NCI-H2029 treated with DMSO at 0.1 percent for 48 hours (cell line): ENCODE measurements around the gene CIPC.
A peak's percentile ranks its signal among the peaks of the same experiment; 100 is the strongest.

Experiments used
- DNase-seq: peaks from one replicate; lab custom pipeline; 2025; lab: John Stamatoyannopoulos, UW

The CIPC gene, protein sequence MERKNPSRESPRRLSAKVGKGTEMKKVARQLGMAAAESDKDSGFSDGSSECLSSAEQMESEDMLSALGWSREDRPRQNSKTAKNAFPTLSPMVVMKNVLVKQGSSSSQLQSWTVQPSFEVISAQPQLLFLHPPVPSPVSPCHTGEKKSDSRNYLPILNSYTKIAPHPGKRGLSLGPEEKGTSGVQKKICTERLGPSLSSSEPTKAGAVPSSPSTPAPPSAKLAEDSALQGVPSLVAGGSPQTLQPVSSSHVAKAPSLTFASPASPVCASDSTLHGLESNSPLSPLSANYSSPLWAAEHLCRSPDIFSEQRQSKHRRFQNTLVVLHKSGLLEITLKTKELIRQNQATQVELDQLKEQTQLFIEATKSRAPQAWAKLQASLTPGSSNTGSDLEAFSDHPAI

DNA sequence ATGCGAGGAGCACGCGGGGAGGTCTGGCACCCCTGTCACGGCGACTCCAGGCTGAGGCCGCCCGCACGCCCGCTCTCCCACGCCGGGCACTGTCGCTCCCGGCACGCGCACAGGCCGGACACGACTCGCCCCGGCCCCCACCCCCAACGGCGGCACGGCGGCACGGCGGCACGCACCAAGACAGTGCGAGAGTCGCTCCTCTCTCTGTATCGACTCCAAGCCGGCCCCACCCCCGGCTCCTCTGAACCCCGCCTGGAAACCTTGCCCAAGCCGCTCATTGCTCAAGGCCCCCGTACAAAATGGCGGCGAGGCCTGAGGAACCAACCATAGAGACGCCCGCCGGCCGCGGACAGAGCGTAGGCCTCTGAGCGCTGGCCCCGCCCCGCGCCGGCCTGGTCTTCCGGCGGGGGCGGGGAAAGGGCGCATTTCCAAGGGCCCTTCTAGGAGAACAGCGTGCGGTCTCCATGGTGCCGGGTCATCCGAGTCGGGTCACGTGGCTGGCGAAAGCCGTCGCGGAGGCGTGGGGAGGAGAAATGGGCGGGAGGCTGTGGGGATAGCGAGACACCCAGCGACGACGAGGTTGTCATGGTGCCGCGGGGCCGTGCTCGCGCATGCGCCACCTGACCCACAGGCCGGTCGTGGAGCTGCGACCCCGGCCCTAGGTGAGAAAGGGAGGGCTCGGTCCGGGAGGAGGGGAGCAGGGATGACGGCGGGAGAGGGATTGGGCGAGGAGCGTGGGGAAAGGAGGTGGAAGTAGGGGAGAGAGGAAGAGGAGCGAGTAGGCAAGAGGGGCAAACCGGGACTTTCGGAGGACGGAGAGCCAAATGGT is at the start of gene CIPC:
Gene CIPC, plus strand, starts transcription at position 559 of the 829 bp plus-strand sequence. CDS start 7,451 bp downstream, outside the sequence.
- DNase-seq = peak; percentile 67

DNA sequence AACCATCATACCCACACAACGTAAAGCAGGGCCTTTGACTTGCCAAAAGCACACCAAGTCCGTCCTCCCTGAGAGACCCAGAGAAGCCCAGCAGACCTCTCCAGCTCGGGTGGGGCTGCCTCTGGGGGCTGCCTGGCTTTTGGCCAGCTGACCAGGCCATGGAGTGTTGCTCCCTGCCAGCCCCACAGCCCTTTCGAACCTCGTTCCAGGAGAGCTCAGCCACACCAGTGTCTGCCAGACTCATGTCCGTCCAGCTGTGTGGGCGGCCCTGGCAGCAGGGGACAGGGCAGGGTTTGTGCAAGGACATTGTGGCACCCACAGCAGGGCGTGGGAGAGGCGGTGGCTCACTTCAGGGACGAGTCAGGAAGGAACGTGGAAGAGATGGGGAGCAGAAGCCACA is 46.9 kb upstream of the CIPC start:
- no peak for DNase-seq

DNA sequence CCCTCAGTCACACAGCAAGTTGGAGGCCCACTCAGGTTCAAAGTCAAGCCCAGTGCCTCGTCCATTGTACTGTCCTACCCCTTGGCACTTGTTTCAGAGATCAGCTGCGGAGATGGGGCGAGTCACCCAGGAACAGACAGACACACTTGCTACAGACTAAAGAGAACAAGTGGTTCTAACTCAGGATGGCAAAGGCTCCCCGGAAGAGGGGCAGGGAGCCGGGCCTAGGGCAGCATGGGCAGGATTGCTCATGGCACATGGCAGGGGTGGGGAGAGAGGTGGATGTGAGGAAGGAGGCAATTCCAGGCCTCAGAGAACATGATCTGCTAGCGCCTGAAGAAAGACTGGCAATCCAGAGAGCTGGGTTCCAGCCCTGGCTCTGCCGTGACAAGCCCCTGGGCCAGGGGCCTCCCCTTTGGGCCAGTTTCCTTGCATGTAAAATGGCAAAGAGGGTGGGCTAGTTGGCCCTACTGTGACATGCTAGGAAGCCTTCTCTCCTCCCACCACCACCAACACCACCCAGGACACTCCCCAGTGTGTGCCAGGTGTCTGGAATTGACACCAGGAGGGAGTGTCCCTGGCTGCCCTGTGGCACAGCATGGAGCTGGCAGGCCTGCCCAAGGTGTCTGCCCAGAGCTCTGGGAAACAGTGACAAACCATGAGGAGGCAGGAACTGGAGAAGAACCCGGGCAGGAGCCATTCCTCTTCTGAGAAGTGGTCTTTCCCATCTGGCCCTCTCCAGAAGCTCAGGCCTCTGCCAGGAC is 45.6 kb upstream of the CIPC start:
- no peak for DNase-seq

DNA sequence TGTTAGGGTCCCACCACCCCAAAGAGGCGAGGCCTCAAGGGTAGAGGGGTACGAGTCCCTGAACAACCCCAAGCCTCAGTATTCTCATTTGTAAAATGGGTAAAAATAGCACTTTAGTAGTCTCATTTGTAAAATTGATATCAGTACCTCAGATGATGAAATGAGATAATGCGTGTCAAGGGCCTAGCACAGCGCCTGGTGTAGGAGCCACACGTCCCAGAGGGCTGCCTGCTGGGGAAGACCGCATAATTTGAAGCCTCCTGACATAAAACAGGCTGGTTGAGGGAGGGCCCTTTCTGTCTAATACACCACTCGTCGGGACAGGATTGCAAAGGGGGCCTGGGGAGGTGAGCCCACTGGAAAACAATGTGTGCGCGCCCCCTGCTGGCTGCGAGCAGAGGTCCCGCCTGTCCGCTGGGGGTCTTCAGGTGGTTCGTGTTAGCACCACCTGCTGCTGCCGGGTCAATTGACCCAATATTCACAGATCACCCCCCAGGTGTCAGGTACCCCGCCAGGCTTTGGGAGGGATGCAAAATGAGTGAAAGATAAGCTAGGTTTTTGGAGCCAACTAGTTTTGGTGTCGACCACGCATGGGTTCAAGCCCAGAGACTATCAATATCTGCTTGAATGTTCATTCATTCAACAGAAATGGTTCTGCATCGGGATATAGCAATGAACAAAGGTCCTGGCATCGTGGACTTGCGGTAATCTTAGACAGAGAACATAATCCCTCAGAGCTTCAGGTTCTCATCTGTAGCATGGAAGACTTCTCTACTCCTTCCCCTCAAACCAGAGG is 44.8 kb upstream of the CIPC start:
- no peak for DNase-seq

DNA sequence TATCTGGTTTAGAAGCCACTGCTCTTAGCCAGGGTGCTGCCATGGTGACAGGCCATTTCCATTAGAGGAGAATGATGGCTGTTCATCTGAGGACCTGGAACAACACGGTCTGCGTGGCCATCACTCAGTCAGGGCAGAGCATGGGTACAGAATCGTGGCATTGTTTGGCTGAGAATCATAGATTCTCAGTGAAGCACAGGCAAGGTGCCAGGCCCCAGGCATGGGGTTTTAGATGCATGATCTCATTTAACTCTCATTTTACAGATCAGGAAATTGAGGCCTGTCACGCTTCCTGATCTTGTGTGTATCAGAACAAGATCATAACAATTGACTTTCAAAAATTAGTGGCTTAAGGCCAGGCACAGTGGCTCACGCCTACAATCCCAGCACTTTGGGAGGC is 42.8 kb upstream of the CIPC start:
- DNase-seq = no peak

DNA sequence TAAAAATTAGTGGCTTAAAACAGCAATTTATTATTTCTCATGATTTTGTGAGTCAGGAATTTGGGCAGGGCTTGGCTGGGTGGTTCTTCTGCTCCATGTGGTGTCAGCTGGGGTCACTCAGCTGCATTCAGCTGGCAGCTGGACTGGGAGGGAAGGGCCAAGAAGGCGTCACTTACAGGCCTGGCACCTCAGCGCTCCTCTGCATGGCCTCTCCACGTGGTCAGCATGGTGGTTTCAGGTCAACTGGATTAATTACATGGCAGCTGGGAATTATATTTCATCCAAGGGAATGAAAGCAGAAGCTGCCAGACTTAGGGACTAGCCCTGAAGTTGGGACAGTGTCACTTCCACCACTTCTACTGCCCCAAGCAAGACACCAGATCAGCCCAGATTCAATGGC is 42.1 kb upstream of the CIPC start:
- no peak for DNase-seq

DNA sequence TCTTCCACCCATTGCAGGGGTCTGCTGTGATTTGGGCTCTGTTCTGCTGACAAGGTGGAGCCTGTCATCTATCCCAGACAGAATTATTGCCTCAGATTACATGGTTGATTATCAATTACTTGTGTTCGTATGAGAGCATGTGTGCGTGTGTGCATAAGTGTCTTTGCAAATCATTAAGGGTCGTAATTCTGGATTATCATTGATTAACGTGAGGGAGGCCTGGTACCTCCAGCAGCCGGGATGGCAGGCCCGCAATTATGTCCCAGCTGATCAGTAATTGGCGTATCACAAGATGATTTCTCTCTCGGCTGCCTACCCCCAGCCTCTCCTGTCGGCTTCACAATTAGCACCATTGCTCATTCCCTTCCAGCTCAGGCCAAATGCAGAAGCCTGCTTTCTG is 39.9 kb upstream of the CIPC start:
- no peak for DNase-seq

DNA sequence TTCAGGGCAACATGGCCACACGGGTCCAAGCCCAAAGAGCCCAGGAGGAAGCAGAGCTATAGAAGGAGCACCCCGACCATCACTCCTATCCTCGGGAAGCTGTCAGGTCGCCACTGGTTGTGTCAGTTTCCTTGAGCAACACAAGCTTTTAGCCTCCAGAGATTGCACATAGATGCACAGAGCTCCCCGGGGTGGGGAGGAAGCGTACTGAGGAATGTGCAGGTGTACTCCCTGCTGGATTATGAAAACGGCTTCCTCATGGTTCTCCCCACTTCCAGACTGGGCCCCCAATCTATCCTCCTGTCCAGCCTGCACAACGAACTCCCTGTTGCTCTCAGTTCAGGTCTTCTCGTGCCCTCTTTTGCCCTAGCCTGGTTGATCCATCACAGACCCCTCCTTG is 39.3 kb upstream of the CIPC start:
- DNase-seq = no peak

DNA sequence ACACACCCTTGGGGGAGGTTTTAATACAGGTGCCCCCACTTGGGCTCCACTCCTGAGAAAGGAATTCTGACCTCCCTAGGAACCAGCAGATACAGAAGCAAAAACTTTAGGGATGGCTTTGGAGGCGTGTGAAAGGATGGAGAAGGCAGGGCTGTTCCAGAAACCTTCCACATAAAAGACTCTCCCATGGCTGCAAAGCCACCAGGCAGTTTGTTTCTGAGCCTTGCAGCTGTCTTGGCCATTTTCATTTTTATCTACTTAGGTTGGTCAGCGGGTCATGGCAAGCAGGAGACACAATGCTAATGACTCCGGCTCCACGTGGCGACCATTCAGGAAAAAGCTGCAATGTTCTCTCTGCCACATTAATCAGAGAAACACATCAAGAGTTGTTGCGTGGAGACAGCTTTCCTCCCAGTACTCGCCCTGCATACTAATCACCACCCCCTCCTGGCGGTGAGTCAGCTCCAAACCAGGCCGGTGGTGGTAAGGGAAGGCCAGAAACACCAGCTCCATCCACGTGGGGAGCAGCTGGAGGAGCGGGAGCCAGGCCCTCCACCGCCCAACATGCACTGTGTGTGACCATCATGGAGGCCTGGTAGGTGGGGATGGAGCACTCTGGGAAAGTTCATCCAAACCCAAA is 38.7 kb upstream of the CIPC start:
- no peak for DNase-seq

DNA sequence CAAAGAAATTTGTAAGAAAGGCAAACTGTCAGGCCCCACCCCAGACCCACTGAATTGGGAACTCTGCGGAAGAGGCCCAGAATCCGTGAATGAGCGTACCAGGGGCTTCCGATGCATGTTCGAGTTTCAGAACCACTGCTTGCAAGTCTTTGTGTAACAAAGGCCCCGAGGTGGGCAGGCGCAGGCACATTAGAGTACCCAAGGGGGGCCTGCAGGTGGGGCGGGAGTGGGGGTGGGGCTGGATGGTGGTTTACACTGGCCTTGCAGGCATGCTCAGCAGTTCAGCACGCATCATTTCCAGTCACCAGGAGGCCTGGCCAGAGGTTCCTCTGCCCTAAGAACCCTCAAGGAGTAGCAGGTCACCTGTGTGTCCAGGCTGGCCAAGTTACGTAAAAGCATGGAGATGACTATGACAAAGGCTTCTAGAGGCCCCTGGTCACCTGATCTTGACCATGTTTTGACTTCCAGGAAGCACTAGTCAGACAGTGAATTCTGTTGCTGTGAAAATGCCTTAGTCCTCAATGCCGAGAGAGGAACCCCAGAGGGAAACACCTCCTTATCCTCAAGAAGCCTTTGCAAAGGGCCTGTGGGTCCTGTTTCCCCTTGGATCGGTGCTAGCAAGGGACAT is 36.3 kb upstream of the CIPC start:
- no peak for DNase-seq

DNA sequence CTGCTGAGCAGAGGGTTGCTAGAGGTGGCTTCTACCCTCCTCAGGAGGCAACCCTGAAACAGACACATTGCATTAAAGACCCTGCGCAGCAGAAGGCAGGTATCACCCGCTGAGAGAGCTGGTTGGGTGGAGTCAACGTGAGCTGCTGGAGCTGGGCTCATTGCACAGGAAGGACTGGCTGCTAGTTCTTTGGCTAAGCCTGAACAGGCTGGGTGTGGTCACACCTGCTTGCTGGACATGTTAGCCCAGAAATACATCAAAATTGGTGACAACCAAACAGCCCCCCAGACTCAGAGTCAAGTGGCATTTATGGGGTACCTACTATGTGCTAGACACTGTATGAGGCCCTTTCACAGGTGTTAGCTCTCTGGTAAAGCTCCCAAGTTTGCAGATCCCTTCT is 35.8 kb upstream of the CIPC start:
- DNase-seq = no peak

DNA sequence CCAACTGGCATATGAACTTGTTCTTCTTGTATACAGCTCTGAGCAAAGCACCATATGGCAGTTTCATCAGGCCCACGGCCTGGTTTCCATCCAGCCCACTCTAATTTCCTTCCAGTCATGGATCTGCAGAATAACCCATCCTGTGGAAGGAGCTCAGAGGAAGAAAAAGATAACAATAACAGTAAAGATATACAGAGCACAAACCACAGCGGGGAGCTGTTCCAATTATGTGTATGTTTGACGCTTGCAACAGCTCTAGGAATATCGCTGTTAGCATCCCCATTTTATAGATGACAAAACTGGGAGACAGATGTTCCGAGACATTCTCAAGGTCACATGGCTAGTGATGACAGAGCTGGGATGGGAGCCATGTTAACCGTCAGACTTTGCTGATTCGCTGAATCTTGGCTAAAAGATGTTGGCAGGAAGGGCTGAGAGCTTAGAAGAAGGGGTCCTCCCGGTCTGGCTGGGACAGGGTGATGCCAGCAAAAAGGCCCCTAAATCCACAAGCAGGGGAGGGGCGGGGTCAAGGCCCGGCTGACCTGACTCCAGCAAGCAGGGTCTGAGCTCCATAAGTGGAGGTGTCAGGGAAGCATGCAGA is 34.4 kb upstream of the CIPC start:
- DNase-seq = no peak

DNA sequence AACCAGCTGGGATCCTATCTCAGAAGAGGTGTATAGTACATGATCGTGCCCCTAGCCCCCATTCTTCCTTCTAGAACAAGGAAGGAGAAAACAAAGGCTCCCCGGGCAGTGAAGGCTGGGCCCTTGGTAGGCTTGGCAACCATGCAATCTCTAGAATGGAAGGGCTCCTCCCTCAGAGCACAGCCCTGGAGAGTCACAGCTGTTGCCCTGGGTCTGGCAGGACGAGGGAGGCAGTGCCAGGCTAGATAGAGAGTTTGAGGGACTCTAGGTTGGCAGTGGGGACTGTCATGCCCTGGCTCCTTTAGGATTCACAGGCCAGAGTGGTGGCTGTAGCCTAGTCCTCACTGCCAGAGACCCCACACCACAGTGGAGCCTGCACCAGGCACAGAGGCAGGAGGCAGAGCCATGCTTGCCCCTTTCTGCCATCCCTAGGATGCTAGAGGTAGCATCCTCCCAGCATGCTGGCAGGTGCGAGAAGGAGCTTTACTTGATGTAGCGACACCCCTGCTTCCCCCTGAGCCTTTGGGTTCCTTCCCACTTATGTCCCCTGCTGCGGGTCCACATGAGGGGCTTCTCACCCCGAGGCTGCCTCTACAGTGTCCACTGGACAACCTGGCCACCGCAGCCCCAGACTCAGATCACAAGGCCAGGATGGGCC is 33.4 kb upstream of the CIPC start:
- DNase-seq = no peak

DNA sequence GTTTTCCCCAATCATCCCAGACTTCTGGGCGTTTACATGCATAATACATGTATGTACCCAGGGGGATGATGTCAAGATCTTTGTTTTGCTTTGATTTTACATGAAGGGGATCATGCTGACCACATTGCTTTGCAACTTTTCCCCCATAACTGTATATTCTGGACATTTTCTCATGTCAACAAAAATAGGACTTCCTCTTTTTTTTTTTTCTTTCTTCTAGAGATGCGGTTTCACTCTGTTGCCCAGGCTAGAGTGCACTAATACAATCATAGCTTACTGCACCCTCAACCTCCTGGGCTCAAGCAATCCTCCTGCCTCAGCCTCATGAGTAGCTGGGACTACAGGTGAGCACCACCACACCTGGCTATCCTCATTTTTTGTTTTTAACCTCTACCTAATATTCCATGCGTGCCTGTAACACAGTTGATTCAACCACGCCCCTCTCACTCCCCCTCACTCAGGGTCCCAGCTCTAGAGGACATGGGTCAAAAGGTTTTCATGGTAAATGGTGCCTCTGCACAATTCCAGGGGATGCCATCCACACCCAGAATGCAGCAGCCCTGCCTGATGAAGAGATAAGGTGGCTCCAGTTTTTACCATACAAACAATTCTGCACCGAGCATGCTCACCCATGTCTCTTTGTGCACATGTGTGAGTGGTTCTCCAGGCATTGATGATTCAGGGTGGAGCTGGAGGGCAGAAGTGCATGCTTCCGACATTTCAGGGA is 32.0 kb upstream of the CIPC start:
- no peak for DNase-seq

DNA sequence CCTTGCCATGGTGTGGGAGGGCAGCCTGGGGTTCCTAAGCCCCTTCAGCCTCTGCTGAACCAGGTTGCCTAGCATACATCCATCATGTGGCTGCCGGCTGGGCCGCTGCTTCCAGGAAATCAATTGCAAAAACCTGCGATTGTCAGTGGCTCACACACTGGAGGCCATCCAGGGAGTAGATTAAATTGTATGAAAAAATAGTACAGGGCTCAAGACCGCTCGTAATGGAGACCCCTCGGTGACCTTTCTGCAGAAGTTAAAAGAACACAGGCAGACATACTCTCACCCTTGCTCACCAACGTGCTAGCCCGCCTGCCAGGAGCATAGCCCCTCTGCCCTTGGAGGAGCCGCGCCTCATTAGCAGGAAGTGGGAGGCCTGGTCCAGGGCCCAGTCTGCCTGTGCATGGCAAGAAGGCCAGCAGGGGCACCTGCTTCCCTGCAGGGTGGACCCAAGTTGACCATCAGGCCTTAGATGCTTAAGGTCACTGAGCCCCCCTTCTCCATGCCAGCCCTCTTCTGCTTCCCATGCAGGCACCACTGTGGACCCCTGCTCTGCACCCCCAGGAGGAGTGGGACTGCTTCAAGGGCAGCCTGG is 31.4 kb upstream of the CIPC start:
- no peak for DNase-seq

DNA sequence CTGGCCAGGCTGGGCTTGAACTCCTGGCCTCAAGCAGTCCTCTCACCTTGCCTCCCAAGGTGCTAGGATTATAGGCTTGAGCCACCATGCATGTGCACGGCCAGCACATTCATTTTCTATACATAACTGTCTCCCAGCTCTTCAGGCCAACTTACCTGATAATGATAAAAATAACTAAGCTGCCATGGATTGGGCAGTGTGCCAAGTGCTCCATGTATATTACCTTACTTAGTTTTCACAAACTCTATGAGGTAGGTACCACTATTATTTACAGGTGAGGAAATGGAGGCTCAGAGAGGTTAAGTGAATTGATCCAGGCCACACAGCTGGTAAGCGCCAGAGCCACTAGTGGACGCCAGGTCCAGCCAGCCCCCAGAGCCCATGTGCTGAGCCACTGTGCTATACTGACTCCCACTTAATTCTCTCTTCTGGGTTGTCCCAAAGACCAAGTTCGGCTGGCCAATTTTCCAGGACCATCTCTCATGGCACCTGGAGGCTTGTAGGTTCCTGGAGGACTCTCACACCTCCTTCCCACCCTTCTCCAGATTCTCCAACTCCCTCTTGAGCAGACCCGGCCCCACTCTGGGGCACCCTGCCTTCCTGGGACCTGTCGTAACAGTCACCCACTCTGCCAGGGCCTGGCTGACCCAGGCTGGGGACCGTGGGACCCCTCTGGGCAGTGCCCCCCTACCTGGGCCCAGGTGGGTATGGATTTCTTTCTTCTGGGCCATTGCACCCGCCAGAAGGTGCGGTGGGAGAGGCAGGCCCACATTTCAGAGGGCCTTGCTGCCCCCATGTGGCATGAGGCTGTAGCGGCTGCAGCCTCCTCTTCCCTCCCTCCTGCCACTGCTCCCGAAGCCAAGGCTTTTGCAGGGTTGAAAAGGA is 30.2 kb upstream of the CIPC start:
- DNase-seq = peak; percentile 14

DNA sequence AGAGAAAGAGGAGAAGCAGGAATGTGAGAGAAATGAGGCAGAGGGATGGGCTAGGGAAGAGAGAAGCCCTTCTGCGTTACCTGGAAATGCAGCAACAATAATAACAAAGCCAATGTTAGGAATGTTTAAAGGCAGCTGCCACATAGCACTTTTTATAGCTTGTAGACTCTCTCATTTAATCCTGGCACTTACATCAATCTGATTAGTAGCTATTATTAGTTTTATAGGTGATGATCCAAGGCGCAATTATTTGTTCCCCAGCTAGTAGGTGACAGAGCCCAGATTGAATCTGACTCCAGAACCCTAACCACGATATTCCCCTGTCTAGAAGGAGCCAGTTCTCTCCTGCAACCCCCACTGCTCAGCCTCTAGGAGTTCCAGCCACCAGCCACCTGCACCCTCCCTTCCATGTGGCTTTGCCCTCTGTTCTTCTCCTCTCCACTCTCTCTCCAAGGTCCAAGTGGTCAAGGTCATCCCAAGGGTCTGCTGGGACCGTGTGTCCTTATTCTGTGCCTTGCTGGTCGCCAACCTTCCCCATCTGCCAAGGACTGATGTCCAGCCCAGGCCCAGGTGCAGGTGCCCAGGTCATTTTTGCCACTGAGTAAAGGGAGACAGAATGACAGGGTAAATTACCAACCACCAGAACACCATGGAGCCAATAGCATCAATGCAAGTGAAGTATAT is 29.4 kb upstream of the CIPC start:
- DNase-seq = no peak
